ENCODE measurements around the gene CBX7.

DNA sequence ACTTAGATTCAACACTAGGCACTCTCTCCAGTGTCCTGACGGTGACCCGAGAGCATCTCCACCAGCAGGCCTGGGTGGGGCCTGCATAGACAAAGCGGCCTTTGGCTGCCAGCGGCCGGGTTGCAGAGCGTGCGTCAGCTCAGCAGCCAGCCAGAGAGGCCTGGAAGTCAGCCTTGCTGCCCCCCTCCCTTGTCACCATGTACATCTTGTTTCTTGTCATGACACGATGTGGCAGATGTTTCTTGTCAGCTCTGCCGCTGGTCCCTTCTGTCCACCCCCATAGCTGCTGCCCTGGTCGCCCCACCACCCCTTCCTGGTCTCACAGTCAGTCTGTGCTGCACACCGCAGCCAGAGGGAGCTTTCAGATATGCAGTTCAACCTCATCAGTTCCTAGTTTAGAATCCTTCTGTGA, 33.1 kb upstream of the CBX7 start:
- TF ChIP-seq EZH2 (IDR thresholded peaks at IDR 0.05; ENCODE audit: borderline replicate concordance, low read depth, low read length, severe bottlenecking) (no peak), FOS (IDR thresholded peaks at IDR 0.05; ENCODE audit: borderline replicate concordance, insufficient read depth, low read length) (no peak), POLR2AphosphoS5 (IDR thresholded peaks at IDR 0.05; ENCODE audit: insufficient read depth, low read depth, low read length) (no peak)
- TF ChIP-seq, protein P1, sequence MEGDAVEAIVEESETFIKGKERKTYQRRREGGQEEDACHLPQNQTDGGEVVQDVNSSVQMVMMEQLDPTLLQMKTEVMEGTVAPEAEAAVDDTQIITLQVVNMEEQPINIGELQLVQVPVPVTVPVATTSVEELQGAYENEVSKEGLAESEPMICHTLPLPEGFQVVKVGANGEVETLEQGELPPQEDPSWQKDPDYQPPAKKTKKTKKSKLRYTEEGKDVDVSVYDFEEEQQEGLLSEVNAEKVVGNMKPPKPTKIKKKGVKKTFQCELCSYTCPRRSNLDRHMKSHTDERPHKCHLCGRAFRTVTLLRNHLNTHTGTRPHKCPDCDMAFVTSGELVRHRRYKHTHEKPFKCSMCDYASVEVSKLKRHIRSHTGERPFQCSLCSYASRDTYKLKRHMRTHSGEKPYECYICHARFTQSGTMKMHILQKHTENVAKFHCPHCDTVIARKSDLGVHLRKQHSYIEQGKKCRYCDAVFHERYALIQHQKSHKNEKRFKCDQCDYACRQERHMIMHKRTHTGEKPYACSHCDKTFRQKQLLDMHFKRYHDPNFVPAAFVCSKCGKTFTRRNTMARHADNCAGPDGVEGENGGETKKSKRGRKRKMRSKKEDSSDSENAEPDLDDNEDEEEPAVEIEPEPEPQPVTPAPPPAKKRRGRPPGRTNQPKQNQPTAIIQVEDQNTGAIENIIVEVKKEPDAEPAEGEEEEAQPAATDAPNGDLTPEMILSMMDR (IDR thresholded peaks at IDR 0.05; ENCODE audit: extremely low read depth in 1 of 2, insufficient read depth in 1 of 2, low read depth in 1 of 2, low read length in 2 of 2) = no peak

Data from endothelial cell of umbilical vein (primary cell).